KOPT-K1 (cell line): ENCODE measurements around the gene RPL10.
A peak's percentile ranks its signal among the peaks of the same experiment; 100 is the strongest.
"Not testable (repeated sequence)": the region's sequence is repeated elsewhere in the genome, so short reads cannot be mapped to it uniquely, and the experiment has no call there.

Experiments
- H3K27ac ChIP-seq: fragments of 200-600 bp; sonication (generic); 2 replicates; pipeline ENCODE4 v1.5.1; 2016; ENCODE audit warnings: antibody characterized with exemption, mild to moderate bottlenecking, low read depth, low read length; ENCODE audit not compliant: poor library complexity, severe bottlenecking
- H3K36me3 ChIP-seq: fragments of 200-600 bp; sonication (generic); 2 replicates; pipeline ENCODE4 v1.5.1; 2017; ENCODE audit warnings: antibody characterized with exemption, mild to moderate bottlenecking, low read length, moderate library complexity; ENCODE audit not compliant: insufficient read depth
- H3K9me3 ChIP-seq: fragments of 200-600 bp; sonication (generic); 2 replicates; pipeline ENCODE4 v1.5.1; 2017; ENCODE audit warnings: antibody characterized with exemption, low read length, mild to moderate bottlenecking; ENCODE audit not compliant: insufficient read depth, poor library complexity, severe bottlenecking

The RPL10 gene

GRCh38 chrX:154399527-154400368 is 1.6 kb downstream of the RPL10 start:
- peaks cover 28% of the 10 kb centered on the region for H3K36me3 ChIP-seq
- H3K9me3 ChIP-seq, result no peaks in the 10 kb centered on the region
- peak overlapping the region; percentile 91 for H3K27ac ChIP-seq

GRCh38 chrX:154400369-154400817 is 2.2 kb downstream of the RPL10 start:
- peaks cover 28% of the 10 kb centered on the region for H3K36me3 ChIP-seq
- not testable (repeated sequence) for H3K27ac ChIP-seq, H3K9me3 ChIP-seq

- Histone ChIP-seq H3K27ac (no peak overlapping the region), H3K9me3 (no peaks in the 10 kb centered on the region), H3K36me3 (peaks cover 28% of the 10 kb centered on the region)
These were observed 3.0 kb downstream of the RPL10 start for GRCh38 chrX:154401045-154401799.

GRCh38 chrX:154401918-154402621 is 3.9 kb downstream of the RPL10 start:
- Histone ChIP-seq H3K36me3 (peaks cover 28% of the 10 kb centered on the region), H3K27ac (no peak overlapping the region), H3K9me3 (no peaks in the 10 kb centered on the region)

GRCh38 chrX:154402622-154403127 is 4.5 kb downstream of the RPL10 start:
- H3K27ac ChIP-seq, result no peak overlapping the region

GRCh38 chrX:154403192-154403591 is 5.0 kb downstream of the RPL10 start:
- peaks cover 28% of the 10 kb centered on the region for H3K36me3 ChIP-seq
- H3K9me3 ChIP-seq, result no peaks in the 10 kb centered on the region
- no peak overlapping the region for H3K27ac ChIP-seq

More at GRCh38 chrX:154402622-154403127, 4.5 kb downstream of the RPL10 start:
- Histone ChIP-seq H3K9me3 (no peaks in the 10 kb centered on the region), H3K36me3 (peaks cover 28% of the 10 kb centered on the region)

- Histone ChIP-seq H3K9me3 (no peaks in the 10 kb centered on the region), H3K27ac (no peak overlapping the region), H3K36me3 (peaks cover 26% of the 10 kb centered on the region)
These were observed 5.7 kb downstream of the RPL10 start for GRCh38 chrX:154403858-154404257.

- Histone ChIP-seq H3K9me3 (no peaks in the 10 kb centered on the region), H3K27ac (no peak overlapping the region), H3K36me3 (peaks cover 18% of the 10 kb centered on the region)
These were observed 6.5 kb downstream of the RPL10 start for GRCh38 chrX:154404625-154405192.

GRCh38 chrX:154408659-154409221 is 10.6 kb downstream of the RPL10 start:
- Histone ChIP-seq H3K27ac (no peak overlapping the region), H3K36me3 (peaks cover 4% of the 10 kb centered on the region; the same call in 1 of the 2 replicates), H3K9me3 (no peaks in the 10 kb centered on the region)

- H3K27ac ChIP-seq, result no peak within 1 kb of the TSS
- H3K36me3 ChIP-seq, result peaks cover 7% of the 10 kb centered on the region; the same call in 1 of the 2 replicates
- no peaks in the 10 kb centered on the region for H3K9me3 ChIP-seq
These were observed 11.2 kb downstream of the RPL10 start, which contains the start of gene DNASE1L1 for GRCh38 chrX:154409222-154409871. Gene DNASE1L1, minus strand, starts transcription at chrX:154409254. Its CDS starts 3,686 bp downstream, at chrX:154405568.

GRCh38 chrX:154411981-154412340 is 13.8 kb downstream of the RPL10 start:
- H3K9me3 ChIP-seq, result no peaks in the 10 kb centered on the region
- peak overlapping the region; percentile 86 for H3K27ac ChIP-seq
- H3K36me3 ChIP-seq, result peaks cover 7% of the 10 kb centered on the region; the same call in 1 of the 2 replicates

- Histone ChIP-seq H3K9me3 (no peaks in the 10 kb centered on the region), H3K36me3 (peaks cover 7% of the 10 kb centered on the region; the same call in 1 of the 2 replicates), H3K27ac (peak overlapping the region; percentile 86)
These were observed 14.3 kb downstream of the RPL10 start for GRCh38 chrX:154412468-154412867.

- Histone ChIP-seq H3K27ac (peak overlapping the region; percentile 86), H3K9me3 (no peaks in the 10 kb centered on the region), H3K36me3 (peaks cover 7% of the 10 kb centered on the region; the same call in 1 of the 2 replicates)
These were observed 15.0 kb downstream of the RPL10 start for GRCh38 chrX:154413142-154413541.

GRCh38 chrX:154417157-154417556 is 19.0 kb downstream of the RPL10 start:
- H3K27ac ChIP-seq, result no peak overlapping the region
- H3K9me3 ChIP-seq, result no peaks in the 10 kb centered on the region
- peaks cover 18% of the 10 kb centered on the region; the same call in 1 of the 2 replicates for H3K36me3 ChIP-seq
